Cardiac muscle cell (in vitro differentiated cells and primary cell): ENCODE measurements around the gene ANXA2. TPM values are rescaled to one million over a fixed set of nuclear protein-coding genes. Genes with fewer than 3 reads are reported as not detected.
A peak's percentile ranks its signal among the peaks of the same experiment; 100 is the strongest.

Source experiments
- DNase-seq, 2 donors: peaks; one replicate each; pipeline versions ENCODE4 v3.0.0 to v3.0.0-alpha.2; 2010 to 2017; ENCODE audit warnings: low read depth in 1 of 2, low spot score in 1 of 2
- H3K27ac ChIP-seq: fragments of 200-600 bp; sonication (generic); 2 replicates; pipeline ENCODE4 v1.5.1; 2016
- H3K27me3 ChIP-seq: fragments of 200-600 bp; sonication (generic); 2 replicates; pipeline ENCODE4 v1.6.0; 2016; ENCODE audit warnings: control low read depth
- H3K36me3 ChIP-seq: fragments of 200-600 bp; sonication (generic); 2 replicates; pipeline ENCODE4 v1.5.1; 2016; ENCODE audit warnings: control low read depth
- H3K4me1 ChIP-seq: fragments of 200-600 bp; sonication (generic); 2 replicates; pipeline ENCODE4 v1.8.1; 2017; ENCODE audit warnings: low read depth, mild to moderate bottlenecking, mixed run types
- H3K4me3 ChIP-seq: fragments of 200-600 bp; sonication (generic); 2 replicates; pipeline ENCODE4 v1.5.1; 2016; ENCODE audit warnings: mild to moderate bottlenecking
- H3K9me3 ChIP-seq: fragments of 200-600 bp; sonication (generic); 2 replicates; pipeline ENCODE4 v1.5.1; 2017; ENCODE audit warnings: low read depth, mild to moderate bottlenecking, control low read depth
- CTCF ChIP-seq: IDR thresholded peaks from 2 replicates; pipeline ENCODE4 v1.5.1; 2012; ENCODE audit warnings: low read depth, mild to moderate bottlenecking, low read length
- polyA plus RNA-seq: library from polyadenylated mRNA; unstranded; fragments of >200 nt; fragmentation: Nextera tagmentation; extraction: Ambion mirVana; gene quantifications from 2 replicates; pipeline ENCODE4 v1.2.1, GENCODE V29; 2016
- total RNA-seq: library from RNA; depleted of rRNA; stranded (reverse); fragments of >200 nt; gene quantifications from 2 replicates; pipeline ENCODE4 v1.2.3, GENCODE V29; 2016

Gene ANXA2
- total RNA-seq (90.2 and 217 TPM in 2 replicates), polyA plus RNA-seq (141 and 284 TPM in 2 replicates)

- no peaks in the 10 kb centered on the region for H3K36me3 ChIP-seq
- H3K9me3 ChIP-seq = no peaks in the 10 kb centered on the region
- DNase-seq = peak; percentile 50 to 95
- H3K27ac ChIP-seq = peak within 1 kb of the TSS; percentile 75
- H3K27me3 ChIP-seq = no peaks in the 10 kb centered on the region
- H3K4me3 ChIP-seq = peak within 1 kb of the TSS; percentile 56
- peaks cover 6% of the 10 kb centered on the region for H3K4me1 ChIP-seq
- TF ChIP-seq CTCF = no peak
These were observed at the start of gene ANXA2 for GRCh38 chr15:60397772-60398445. Gene ANXA2 (minus strand): TSS chr15:60397986. CDS start chr15:60386075, 11,911 bp downstream.

- peaks cover 30% of the 10 kb centered on the region for H3K36me3 ChIP-seq
- DNase-seq = peak in 1 of 2 donors; percentile 58
- H3K27ac ChIP-seq = no peak overlapping the region
- no peak overlapping the region for H3K4me3 ChIP-seq
- TF ChIP-seq CTCF = peak; percentile 71
- peaks cover 13% of the 10 kb centered on the region for H3K4me1 ChIP-seq
- no peaks in the 10 kb centered on the region for H3K27me3 ChIP-seq
- no peaks in the 10 kb centered on the region for H3K9me3 ChIP-seq
These were observed 46.6 kb upstream of the ANXA2 start for GRCh38 chr15:60444289-60444912.

GRCh38 chr15:60442763-60443162, 45.0 kb upstream of the ANXA2 start:
- DNase-seq = no peak
- H3K27ac ChIP-seq = peak overlapping the region; percentile 39

GRCh38 chr15:60442031-60442650, 44.4 kb upstream of the ANXA2 start:
- peaks cover 17% of the 10 kb centered on the region for H3K36me3 ChIP-seq
- H3K27ac ChIP-seq = no peak overlapping the region
- TF ChIP-seq CTCF = no peak
- H3K4me1 ChIP-seq = peaks cover 13% of the 10 kb centered on the region
- no peak for DNase-seq
- H3K9me3 ChIP-seq = no peaks in the 10 kb centered on the region
- no peak overlapping the region for H3K4me3 ChIP-seq
- no peaks in the 10 kb centered on the region for H3K27me3 ChIP-seq

More at GRCh38 chr15:60442763-60443162, 45.0 kb upstream of the ANXA2 start:
- peaks cover 21% of the 10 kb centered on the region for H3K36me3 ChIP-seq
- no peak overlapping the region for H3K4me3 ChIP-seq
- no peak for TF ChIP-seq CTCF
- H3K27me3 ChIP-seq = no peaks in the 10 kb centered on the region
- peaks cover 13% of the 10 kb centered on the region for H3K4me1 ChIP-seq
- H3K9me3 ChIP-seq = no peaks in the 10 kb centered on the region

GRCh38 chr15:60441331-60441730, 43.5 kb upstream of the ANXA2 start:
- no peak overlapping the region for H3K4me3 ChIP-seq
- no peaks in the 10 kb centered on the region for H3K9me3 ChIP-seq
- no peak overlapping the region for H3K27ac ChIP-seq
- peaks cover 9% of the 10 kb centered on the region for H3K36me3 ChIP-seq
- no peak for TF ChIP-seq CTCF
- H3K4me1 ChIP-seq = peaks cover 13% of the 10 kb centered on the region
- no peak for DNase-seq
- H3K27me3 ChIP-seq = no peaks in the 10 kb centered on the region
